Pancreas (tissue), 10 donors: ENCODE measurements around the gene TMEM150A. TPM values are rescaled to one million over a fixed set of nuclear protein-coding genes. Genes with fewer than 3 reads are reported as not detected.
"Not testable (repeated sequence)": the region's sequence is repeated elsewhere in the genome, so short reads cannot be mapped to it uniquely, and the experiment has no call there.

Source experiments
- ATAC-seq, 4 donors: fragments of 200-7000 bp; cut with Tn5 transposase; one replicate each; pipeline versions ENCODE4 v1.8.0 to v1.9.1; 2020; ENCODE audit warnings: mild to moderate bottlenecking in 4 of 4, moderate library complexity in 4 of 4
- DNase-seq, 6 donors: peaks; one replicate each; pipeline ENCODE4 v3.0.0-alpha.2; 2020
- FAIRE-seq: peaks from 2 replicates; lab custom pipeline; 2012; peaks lifted over from hg19 to GRCh38; lab: Jason Lieb, UNC
- H3K27ac ChIP-seq, 4 donors: fragments of 200-600 bp; sonication (generic); 1 replicate in 3 of 4; 2 replicates in 1 of 4; pipeline versions ENCODE4 v1.5.0 to v1.8.0; 2020
- H3K27me3 ChIP-seq, 4 donors: fragments of 200-600 bp; one replicate each; pipeline ENCODE4 v1.8.0; 2021
- H3K36me3 ChIP-seq, 3 donors: fragments of 200-600 bp; sonication (generic) in 1 of 3; one replicate each; pipeline versions ENCODE4 v1.5.0 to v1.8.0; 2020 to 2021
- H3K4me1 ChIP-seq, 3 donors: fragments of 200-600 bp; one replicate each; pipeline ENCODE4 v1.8.0; 2021
- H3K4me3 ChIP-seq, 4 donors: fragments of 200-600 bp; sonication (generic) in 2 of 4; one replicate each; pipeline versions ENCODE4 v1.5.0 to v1.8.0; 2020 to 2021
- H3K9me3 ChIP-seq, 4 donors: fragments of 200-600 bp; one replicate each; pipeline ENCODE4 v1.8.0; 2021
- CTCF ChIP-seq, 4 donors: fragments of 200-600 bp; sonication (generic) in 3 of 4; IDR thresholded peaks; one replicate each; pipeline versions ENCODE4 v1.5.0 to v1.8.0; 2021; ENCODE audit warnings: antibody characterized with exemption in 4 of 4
- WGBS, 2 donors: extraction: QIAGEN DNeasy Blood & Tissue Kit; methylation state at CpG; one replicate each; pipeline ENCODE4 v1.1.7; 2013; 5-methylcytosine and 5-hydroxymethylcytosine counted together
- intact Hi-C, 3 donors: fragments of 100-400 bp; cut with DNase I; formaldehyde crosslinking; loops; one replicate each; pipeline versions ENCODE4 v1.11.1 to v1.14.2; 2022
- polyA plus RNA-seq, 2 donors: library from polyadenylated mRNA; stranded (reverse); fragments of 200-250 nt; gene quantifications; one replicate each; pipeline ENCODE4 v1.2.3, GENCODE V29; 2013
- total RNA-seq, 6 donors: library from RNA; stranded (reverse); fragmentation: NEBNext Ultra II Directional in 4 of 6; extraction: Animal tissue kit (Norgen Biotek cat#: 25700) in 4 of 6; gene quantifications; one replicate each; pipeline versions ENCODE4 v1.2.1 to v1.2.4, GENCODE V29; 2021 to 2023
- donor health status: healthy with polysubstance abuse.
- donor health status: DM: no; HTN: no; CAD: no; lungs with moderate emphysema.
- donor health status: DM: no; HTN: no; CAD: no.
- donor health status: control.
- donor health status: control.
- donor health status: Bipolar disorder and iron deficiency.
- donor health status: DM: yes; HTN: yes; CAD: no.
- donor health status: DM: no; HTN: no; CAD: no.
- donor health status: DM: no; HTN: no; CAD: no.
- donor health status: DM: yes; HTN: yes; CAD: no.

TMEM150A gene
- total and polyA plus RNA-seq, 8 donors: 14.8 to 47.6 (median 18.3) TPM

- Histone ChIP-seq H3K4me1 (peaks cover 8 to 32% (median 29%) of the 10 kb centered on the region in 3 donors), H3K4me3 (peak within 1 kb of the TSS; percentile 56 to 83 (median 80)), H3K27ac (peak within 1 kb of the TSS; percentile 61 to 90 (median 76)), H3K9me3 (no peaks in the 10 kb centered on the region), H3K27me3 (no peaks in the 10 kb centered on the region), H3K36me3 (peaks cover 0 to 10% (median 9%) of the 10 kb centered on the region in 3 donors)
- intact Hi-C loops: no loop called here
- ATAC-seq (peak; percentile 93 to 97 (median 94)), FAIRE-seq (peak; percentile 98), DNase-seq (peak; percentile 87 to 96 (median 95))
- TF ChIP-seq CTCF (IDR thresholded peaks at IDR 0.05): no peak
- WGBS, 2 donors: 0% methylated on average over 47 of the region's 47 CpGs
Observed at GRCh38 chr2:85595301-85596025, 7.0 kb downstream of the TMEM150A start, which contains the start of gene RNF181. RNF181 (plus strand) TSS chr2:85595745; CDS start chr2:85595764, 19 bp downstream.

GRCh38 chr2:85594715-85595300, 7.7 kb downstream of the TMEM150A start:
- no peaks in the 10 kb centered on the region for H3K27me3 ChIP-seq
- 14 to 16% methylated on average over 13 of the region's 13 CpGs for WGBS, 2 donors
- DNase-seq (no peak), FAIRE-seq (no peak), ATAC-seq (peak; percentile 1 to 5 (median 2))
- no peak for TF ChIP-seq CTCF (IDR thresholded peaks at IDR 0.05)
- no peaks in the 10 kb centered on the region for H3K9me3 ChIP-seq
- H3K4me1 ChIP-seq: peaks cover 14 to 37% (median 32%) of the 10 kb centered on the region in 3 donors
- H3K36me3 ChIP-seq: peaks cover 0 to 10% (median 9%) of the 10 kb centered on the region in 3 donors
- peak overlapping the region; percentile 61 to 90 (median 76) for H3K27ac ChIP-seq
- H3K4me3 ChIP-seq: peak overlapping the region; percentile 56 to 83 (median 80)
- intact Hi-C loops: no loop called here

GRCh38 chr2:85593023-85593422, 9.5 kb downstream of the TMEM150A start:
- intact Hi-C loops: no loop called here
- FAIRE-seq: no peak
- TF ChIP-seq CTCF (IDR thresholded peaks at IDR 0.05): no peak

GRCh38 chr2:85592299-85592698, 10.2 kb downstream of the TMEM150A start:
- 86 to 92% methylated on average over 9 of the region's 9 CpGs for WGBS, 2 donors
- H3K36me3 ChIP-seq, DNase-seq, H3K4me3 ChIP-seq, H3K27me3 ChIP-seq, ATAC-seq, H3K9me3 ChIP-seq, FAIRE-seq, intact Hi-C loops: not testable (repeated sequence)
- Histone ChIP-seq H3K27ac (peak overlapping the region in 2 of 4 donors; percentile 16 to 27), H3K4me1 (peaks cover 20 to 35% (median 30%) of the 10 kb centered on the region in 3 donors)

More at GRCh38 chr2:85593023-85593422, 9.5 kb downstream of the TMEM150A start:
- 24% methylated on average over 3 of the region's 3 CpGs for WGBS, 2 donors
- peak; percentile 77 to 88 (median 85) for DNase-seq
- Histone ChIP-seq H3K27ac (peak overlapping the region in 3 of 4 donors; percentile 36 to 48 (median 43)), H3K36me3 (peaks cover 0 to 4% (median 0%) of the 10 kb centered on the region in 3 donors), H3K27me3 (no peaks in the 10 kb centered on the region), H3K4me1 (peaks cover 20 to 40% (median 32%) of the 10 kb centered on the region in 3 donors), H3K4me3 (no peak overlapping the region), H3K9me3 (no peaks in the 10 kb centered on the region)
- peak; percentile 22 to 53 (median 38) for ATAC-seq

GRCh38 chr2:85591563-85591962, 10.9 kb downstream of the TMEM150A start:
- no peak for ATAC-seq
- intact Hi-C loops: no loop called here
- Histone ChIP-seq H3K36me3 (no peaks in the 10 kb centered on the region), H3K4me3 (no peak overlapping the region), H3K4me1 (peaks cover 20 to 38% (median 23%) of the 10 kb centered on the region in 3 donors), H3K27ac (peak overlapping the region in 1 of 4 donors; percentile 27), H3K27me3 (no peaks in the 10 kb centered on the region), H3K9me3 (no peaks in the 10 kb centered on the region)
- WGBS, 2 donors: 74 to 79% methylated on average over 12 of the region's 12 CpGs
- peak in 3 of 6 donors; percentile 27 to 74 (median 60) for DNase-seq
- FAIRE-seq: no peak
- no peak for TF ChIP-seq CTCF (IDR thresholded peaks at IDR 0.05)
